Stimulated activated CD4-positive, alpha-beta T cell treated with anti-CD3 and anti-CD28 coated beads, Interleukin-1b, Interleukin-23, amount 100 ng/mL, for 24 hours (primary cell): ENCODE results near the gene PLEKHG4B.

Experiments used
- DNase-seq, 4 experiments: peaks; one replicate each; pipeline ENCODE4 v3.0.0-alpha.2; 2020; ENCODE audit warnings: low read depth in 4 of 4, low spot score in 1 of 4

The PLEKHG4B gene

DNA sequence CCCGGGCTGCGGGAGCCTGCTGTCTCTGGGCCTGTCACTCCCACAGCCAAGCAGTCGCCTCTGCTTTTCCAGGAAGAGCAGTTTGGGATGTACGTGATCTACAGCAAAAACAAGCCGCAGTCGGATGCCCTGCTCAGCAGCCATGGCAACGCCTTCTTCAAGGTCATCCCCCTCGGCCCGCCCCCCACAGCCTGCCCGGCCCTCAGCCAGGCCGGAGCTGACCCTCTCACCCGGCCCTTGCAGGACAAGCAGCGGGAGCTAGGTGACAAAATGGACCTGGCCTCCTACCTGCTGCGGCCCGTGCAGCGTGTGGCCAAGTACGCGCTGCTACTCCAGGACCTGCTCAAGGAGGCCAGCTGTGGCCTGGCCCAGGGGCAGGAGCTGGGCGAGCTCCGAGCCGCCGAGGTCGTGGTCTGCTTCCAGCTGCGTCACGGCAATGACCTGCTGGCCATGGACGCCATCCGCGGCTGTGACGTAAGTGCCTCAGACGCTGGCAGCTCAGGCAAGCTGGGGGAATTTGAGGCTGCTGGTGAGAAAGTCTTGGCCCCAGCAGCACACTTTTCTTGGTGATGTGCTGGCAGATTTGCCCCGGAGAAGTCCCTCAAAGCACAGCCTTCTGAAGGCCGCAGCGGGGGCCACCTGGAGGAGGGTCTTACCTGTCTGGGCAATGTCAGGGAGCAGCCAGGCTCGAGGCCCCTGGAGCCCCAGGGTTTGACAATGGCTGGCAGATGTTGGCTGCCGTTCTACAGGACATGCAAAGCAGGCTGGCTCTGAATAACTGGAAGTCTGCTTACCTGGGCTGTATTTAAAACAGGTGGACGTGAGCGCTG lies 79.2 kb downstream of the PLEKHG4B start:
- no peak for DNase-seq

DNA sequence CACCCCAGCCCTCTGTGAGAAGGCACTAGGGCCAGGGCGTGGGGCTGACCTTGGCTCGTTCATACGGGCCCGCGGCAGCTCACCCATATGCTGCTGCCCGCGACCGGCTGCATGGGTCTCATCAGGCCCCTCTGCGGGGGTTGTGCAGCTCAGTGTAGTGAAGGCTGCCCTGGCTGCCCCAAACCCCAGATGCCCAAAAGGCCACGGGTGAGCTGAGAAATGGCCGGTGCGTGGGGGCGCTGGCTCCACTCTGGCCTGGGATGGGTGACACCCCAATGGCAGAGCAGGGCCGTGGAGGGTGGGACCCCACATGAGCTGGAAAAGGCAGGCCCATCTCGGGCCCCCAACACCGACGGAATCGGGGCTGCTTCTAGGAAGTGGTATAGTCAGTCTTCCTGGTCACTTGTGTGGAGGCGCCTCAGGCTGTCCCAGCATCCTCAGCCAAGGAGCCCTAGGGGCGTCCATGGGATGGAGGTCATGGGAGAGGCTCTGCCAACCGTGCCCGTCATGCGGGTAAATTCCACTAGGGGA lies 79.9 kb downstream of the PLEKHG4B start:
- no peak for DNase-seq

DNA sequence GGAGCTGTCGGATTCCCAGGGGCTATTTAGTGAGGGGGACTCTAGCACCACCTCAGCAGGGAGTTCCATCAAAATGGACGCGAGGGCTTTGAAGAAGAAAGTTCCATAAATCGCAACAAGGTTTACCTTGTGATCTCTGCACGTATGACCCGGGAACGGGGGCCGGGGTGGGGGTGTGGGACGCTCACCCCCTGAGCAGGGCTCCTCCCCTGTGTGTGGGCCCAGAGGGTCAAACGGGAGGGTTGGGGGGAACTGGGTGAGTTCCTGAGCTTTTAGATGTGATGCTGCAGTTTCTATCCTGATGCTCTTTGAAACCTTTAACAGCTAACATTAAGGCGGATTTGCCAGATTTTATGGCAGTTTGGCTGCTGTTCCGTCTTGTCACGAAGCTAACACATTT lies 80.5 kb downstream of the PLEKHG4B start:
- no peak for DNase-seq

GRCh38 chr5:172841-173251 lies 80.9 kb downstream of the PLEKHG4B start:
- no peak for DNase-seq

- no peak for DNase-seq
Observed at GRCh38 chr5:173392-174290, 81.7 kb downstream of the PLEKHG4B start.

GRCh38 chr5:174291-174600 lies 82.3 kb downstream of the PLEKHG4B start:
- DNase-seq, result no peak

- no peak for DNase-seq
Observed at GRCh38 chr5:174876-175465, 83.0 kb downstream of the PLEKHG4B start.

DNA sequence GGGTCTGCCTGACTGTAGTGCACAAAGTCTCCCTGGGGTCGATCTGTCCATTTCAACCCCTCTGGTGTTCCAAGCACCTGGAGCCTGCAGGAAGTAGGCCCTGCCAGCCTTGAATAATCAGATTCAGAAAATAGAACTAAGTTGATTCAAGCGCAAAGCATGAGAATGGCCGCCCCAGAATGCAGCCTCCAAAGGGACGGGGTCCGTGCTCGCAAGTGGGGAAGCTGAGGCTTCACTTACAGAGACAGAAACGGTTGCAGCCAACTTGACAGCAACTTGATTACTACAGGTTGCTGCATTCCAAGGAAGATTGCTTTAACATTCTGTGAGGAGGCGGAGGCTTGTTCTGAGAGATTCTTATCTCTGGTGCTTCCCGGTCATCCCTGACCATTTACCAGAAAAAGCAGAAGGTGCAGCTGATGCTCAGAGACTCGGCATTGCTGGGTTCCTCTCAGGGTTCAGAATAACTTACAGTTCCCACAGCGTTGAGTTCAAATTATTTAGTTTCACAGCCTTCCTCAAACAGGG lies 84.4 kb downstream of the PLEKHG4B start:
- no peak for DNase-seq

DNA sequence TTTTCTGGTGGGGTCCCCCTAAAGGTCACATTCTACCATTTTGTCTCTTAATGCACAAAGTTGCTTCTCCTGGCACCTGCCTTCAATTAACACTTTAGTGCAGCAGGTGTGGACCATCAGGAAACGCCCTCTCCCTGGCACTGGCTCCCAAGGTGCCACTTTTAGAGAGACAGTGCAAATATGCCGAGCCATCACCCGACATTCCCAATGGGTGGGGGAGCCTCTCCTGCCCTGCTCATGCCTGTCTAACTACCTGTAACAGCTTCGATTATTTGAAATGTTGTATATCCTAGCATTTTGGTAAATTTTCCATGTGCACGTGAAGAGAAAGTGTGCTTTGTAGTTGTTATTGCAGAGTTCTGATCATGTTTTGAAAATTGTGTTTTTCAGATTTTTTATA lies 86.1 kb downstream of the PLEKHG4B start:
- DNase-seq, result no peak

- DNase-seq, result no peak
Observed at GRCh38 chr5:179401-179800, 87.4 kb downstream of the PLEKHG4B start.

GRCh38 chr5:180286-180918 lies 88.4 kb downstream of the PLEKHG4B start:
- DNase-seq, result no peak

GRCh38 chr5:181160-181559 lies 89.2 kb downstream of the PLEKHG4B start:
- DNase-seq, result no peak

DNA sequence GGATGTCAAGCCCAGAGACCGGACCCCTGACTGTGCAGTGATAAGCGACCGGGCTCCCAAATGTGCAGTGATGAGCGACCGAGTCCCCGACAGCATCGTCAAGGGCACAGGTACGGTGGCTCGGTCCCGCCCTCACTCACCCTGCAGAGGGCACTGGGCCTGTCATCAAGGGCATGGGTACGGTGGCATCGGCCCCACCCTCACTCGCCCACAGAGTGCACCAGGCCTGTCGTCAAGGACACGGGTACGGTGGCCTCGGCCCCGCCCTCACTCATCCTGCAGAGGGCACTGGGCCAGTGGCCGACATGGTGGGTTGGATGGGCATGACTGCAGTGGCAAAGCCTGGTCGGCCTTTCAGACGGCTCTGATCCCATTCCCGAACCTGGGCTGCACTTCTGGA lies 89.6 kb downstream of the PLEKHG4B start:
- no peak for DNase-seq

DNA sequence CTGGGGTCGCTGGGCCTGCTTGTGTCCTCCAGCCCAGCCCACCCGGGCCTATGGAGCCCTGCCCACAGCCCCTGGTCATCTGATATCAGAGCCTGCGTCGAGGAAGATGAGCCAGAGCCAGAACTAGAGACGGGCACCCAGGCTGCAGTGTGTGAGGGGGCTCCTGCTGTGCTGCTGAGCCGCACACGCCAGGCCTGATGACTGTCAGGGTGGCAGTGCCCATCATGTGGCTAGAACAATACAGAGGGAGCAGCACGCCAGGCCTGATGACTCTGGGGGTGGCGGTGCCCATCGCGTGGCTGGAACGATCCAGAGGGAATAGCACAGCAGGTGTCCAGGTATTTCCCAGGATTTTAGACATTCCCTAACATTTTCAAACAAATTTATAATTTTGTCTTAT lies 90.2 kb downstream of the PLEKHG4B start:
- no peak for DNase-seq

- DNase-seq, result no peak
Observed at GRCh38 chr5:184471-184870, 92.5 kb downstream of the PLEKHG4B start.

- no peak for DNase-seq
Observed at GRCh38 chr5:185095-186070, 93.4 kb downstream of the PLEKHG4B start.

DNA sequence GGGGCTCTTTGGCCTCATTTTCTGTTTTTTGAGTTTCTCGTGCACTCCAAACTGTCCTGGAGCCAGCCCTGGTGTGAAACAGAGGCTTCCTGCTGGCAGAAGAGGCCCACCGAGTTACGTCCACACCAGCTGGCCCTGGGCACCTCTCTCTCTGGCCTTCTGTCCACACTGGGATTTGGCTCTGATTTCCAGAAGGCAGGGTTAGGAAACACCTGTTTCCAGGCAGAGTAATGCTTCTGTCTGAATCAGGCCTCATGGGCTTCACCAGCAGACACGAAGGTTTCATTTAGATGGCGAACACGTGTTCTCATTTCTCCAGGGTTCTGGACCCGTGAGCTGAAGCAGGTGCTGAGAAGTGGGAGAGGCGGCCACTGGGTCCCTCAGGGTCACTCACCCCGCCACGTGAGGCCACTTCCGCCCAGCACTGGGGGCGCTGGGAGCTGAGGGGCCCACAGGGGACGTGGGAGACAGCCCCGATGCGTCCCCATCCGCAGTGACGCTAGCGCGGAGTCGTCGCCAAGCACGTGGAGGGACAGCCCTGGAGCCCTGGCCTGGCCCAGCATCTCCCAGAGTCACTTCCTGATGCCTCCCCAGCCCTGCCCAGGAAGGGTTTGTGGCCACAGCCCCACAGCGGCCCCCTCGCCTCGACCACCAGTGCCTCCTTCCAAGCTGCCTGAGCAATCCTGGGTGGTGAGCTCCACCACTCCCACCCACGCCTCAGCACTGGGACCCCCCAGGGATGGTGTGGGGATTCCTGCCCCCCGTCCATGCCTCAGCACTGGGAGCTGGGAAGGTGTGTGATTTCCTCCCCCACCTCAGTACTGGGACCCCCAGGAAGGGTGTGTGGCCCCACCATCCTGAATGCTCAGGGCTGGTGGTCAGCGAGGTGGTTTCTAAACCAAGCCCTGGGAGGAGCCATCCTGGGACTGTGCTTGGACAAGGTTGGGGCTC lies 94.4 kb downstream of the PLEKHG4B start:
- DNase-seq, result no peak

- no peak for DNase-seq
Observed at GRCh38 chr5:187042-187431, 95.1 kb downstream of the PLEKHG4B start.
